ENCODE results near the gene FAM168A. TPM values are rescaled to one million over a fixed set of nuclear protein-coding genes. Genes with fewer than 3 reads are reported as not detected.

The FAM168A gene
- total and polyA plus RNA-seq, 2 experiments from 2014 or later, result 6.3 to 24.5 TPM

DNA sequence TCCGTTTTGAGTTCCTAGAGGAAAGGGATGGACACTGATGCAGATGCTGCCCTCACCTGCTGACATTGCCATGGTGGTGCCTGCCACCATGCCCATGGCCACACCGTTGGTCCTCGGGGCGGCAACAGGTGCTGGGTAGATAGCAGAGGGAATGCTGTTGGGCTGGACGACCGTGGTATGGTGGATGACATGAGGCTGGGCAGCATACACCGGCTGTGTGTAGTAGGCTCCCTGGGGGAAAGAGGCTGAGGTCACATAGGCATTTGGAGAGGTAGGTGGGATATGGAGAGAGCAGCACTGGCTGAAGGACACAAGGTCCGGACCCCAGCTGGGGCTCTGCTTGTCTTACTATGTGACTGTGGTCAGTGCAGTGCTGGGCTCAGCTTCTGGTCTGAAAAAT lies 188.5 kb downstream of the FAM168A start:
- TF ChIP-seq, protein P1, sequence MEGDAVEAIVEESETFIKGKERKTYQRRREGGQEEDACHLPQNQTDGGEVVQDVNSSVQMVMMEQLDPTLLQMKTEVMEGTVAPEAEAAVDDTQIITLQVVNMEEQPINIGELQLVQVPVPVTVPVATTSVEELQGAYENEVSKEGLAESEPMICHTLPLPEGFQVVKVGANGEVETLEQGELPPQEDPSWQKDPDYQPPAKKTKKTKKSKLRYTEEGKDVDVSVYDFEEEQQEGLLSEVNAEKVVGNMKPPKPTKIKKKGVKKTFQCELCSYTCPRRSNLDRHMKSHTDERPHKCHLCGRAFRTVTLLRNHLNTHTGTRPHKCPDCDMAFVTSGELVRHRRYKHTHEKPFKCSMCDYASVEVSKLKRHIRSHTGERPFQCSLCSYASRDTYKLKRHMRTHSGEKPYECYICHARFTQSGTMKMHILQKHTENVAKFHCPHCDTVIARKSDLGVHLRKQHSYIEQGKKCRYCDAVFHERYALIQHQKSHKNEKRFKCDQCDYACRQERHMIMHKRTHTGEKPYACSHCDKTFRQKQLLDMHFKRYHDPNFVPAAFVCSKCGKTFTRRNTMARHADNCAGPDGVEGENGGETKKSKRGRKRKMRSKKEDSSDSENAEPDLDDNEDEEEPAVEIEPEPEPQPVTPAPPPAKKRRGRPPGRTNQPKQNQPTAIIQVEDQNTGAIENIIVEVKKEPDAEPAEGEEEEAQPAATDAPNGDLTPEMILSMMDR (IDR thresholded peaks at IDR 0.05; ENCODE audit: poor library complexity), result no peak
- no peak for TF ChIP-seq EZH2phosphoT487 (IDR thresholded peaks at IDR 0.05; ENCODE audit: low read depth, severe bottlenecking, unreplicated experiment)
- no peak for TF ChIP-seq EZH2 (IDR thresholded peaks at IDR 0.05; ENCODE audit: borderline replicate concordance)
- Histone ChIP-seq H3K27ac (no peak overlapping the region), H3K36me3 (replicated peaks; ENCODE audit: insufficient read depth, low read depth) (no peaks in the 10 kb centered on the region), H2AFZ (no peak overlapping the region), H3K9me2 (replicated peaks; ENCODE audit: insufficient read depth) (no peaks in the 10 kb centered on the region), H4K20me1 (ENCODE audit: insufficient read depth, poor library complexity, severe bottlenecking) (no peaks in the 10 kb centered on the region), H3K79me2 (no peaks in the 10 kb centered on the region), H3K27me3 (no peaks in the 10 kb centered on the region), H3K4me1 (ENCODE audit: insufficient read depth) (peaks cover 3% of the 10 kb centered on the region), H3K9me3 (ENCODE audit: low read depth) (no peaks in the 10 kb centered on the region), H3K4me2 (no peak overlapping the region), H3K4me3 (no peak overlapping the region)
- 95% methylated on average over 8 of the region's 8 CpGs for WGBS (ENCODE audit: low lambda C conversion rate, missing lambda C conversion rate)
- DNase-seq (ENCODE audit: low spot score), result no peak

- H3K9me3 ChIP-seq (ENCODE audit: low read depth), result no peaks in the 10 kb centered on the region
- no peaks in the 10 kb centered on the region for H3K79me2 ChIP-seq
- no peaks in the 10 kb centered on the region for H3K36me3 ChIP-seq (replicated peaks; ENCODE audit: insufficient read depth, low read depth)
- H2AFZ ChIP-seq, result no peak overlapping the region
- no peak overlapping the region for H3K4me3 ChIP-seq
- WGBS (ENCODE audit: low lambda C conversion rate, missing lambda C conversion rate), result 94% methylated on average over 5 of the region's 5 CpGs
- TF ChIP-seq EZH2 (IDR thresholded peaks at IDR 0.05; ENCODE audit: borderline replicate concordance) (no peak), EZH2phosphoT487 (IDR thresholded peaks at IDR 0.05; ENCODE audit: low read depth, severe bottlenecking, unreplicated experiment) (no peak)
- TF ChIP-seq, protein P1 (IDR thresholded peaks at IDR 0.05; ENCODE audit: poor library complexity), result no peak
- DNase-seq (ENCODE audit: low spot score), result no peak
- no peaks in the 10 kb centered on the region for H3K27me3 ChIP-seq
- H3K4me2 ChIP-seq, result no peak overlapping the region
- no peaks in the 10 kb centered on the region for H3K4me1 ChIP-seq (ENCODE audit: insufficient read depth)
- H3K27ac ChIP-seq, result no peak overlapping the region
- H4K20me1 ChIP-seq (ENCODE audit: insufficient read depth, poor library complexity, severe bottlenecking), result no peaks in the 10 kb centered on the region
- no peaks in the 10 kb centered on the region for H3K9me2 ChIP-seq (replicated peaks; ENCODE audit: insufficient read depth)
These were observed 191.3 kb downstream of the FAM168A start for GRCh38 chr11:73406619-73407018.

DNA sequence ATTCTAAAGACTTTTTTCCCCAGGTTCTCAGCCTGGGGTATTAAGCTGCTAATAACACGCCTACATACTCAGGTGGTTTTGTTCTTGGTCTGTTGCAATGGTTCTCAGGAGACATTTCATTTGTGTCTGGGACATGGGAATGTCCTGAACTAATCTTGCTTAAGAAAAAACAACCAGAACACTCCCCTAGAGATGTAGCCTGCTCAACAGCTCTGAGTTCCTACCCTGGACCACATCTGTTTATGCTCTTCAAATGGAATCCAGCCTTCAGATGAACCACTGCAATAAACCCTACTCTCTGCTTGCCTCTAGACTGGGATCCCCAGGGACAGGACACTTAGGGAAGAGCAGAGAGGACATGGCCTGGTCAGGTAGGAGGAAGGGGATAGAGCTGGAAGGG lies 191.8 kb downstream of the FAM168A start:
- no peaks in the 10 kb centered on the region for H4K20me1 ChIP-seq (ENCODE audit: insufficient read depth, poor library complexity, severe bottlenecking)
- H3K9me2 ChIP-seq (replicated peaks; ENCODE audit: insufficient read depth), result no peaks in the 10 kb centered on the region
- H3K27ac ChIP-seq, result no peak overlapping the region
- H3K79me2 ChIP-seq, result no peaks in the 10 kb centered on the region
- WGBS (ENCODE audit: low lambda C conversion rate, missing lambda C conversion rate), result 95% methylated on average over 1 of the region's 1 CpG
- no peaks in the 10 kb centered on the region for H3K27me3 ChIP-seq
- no peaks in the 10 kb centered on the region for H3K4me1 ChIP-seq (ENCODE audit: insufficient read depth)
- DNase-seq (ENCODE audit: low spot score), result no peak
- no peaks in the 10 kb centered on the region for H3K9me3 ChIP-seq (ENCODE audit: low read depth)
- H2AFZ ChIP-seq, result no peak overlapping the region
- no peaks in the 10 kb centered on the region for H3K36me3 ChIP-seq (replicated peaks; ENCODE audit: insufficient read depth, low read depth)
- no peak overlapping the region for H3K4me3 ChIP-seq
- no peak overlapping the region for H3K4me2 ChIP-seq
- TF ChIP-seq EZH2 (IDR thresholded peaks at IDR 0.05; ENCODE audit: borderline replicate concordance) (no peak), EZH2phosphoT487 (IDR thresholded peaks at IDR 0.05; ENCODE audit: low read depth, severe bottlenecking, unreplicated experiment) (no peak)
- TF ChIP-seq, protein P1 (IDR thresholded peaks at IDR 0.05; ENCODE audit: poor library complexity), result no peak

- H3K36me3 ChIP-seq (replicated peaks; ENCODE audit: insufficient read depth, low read depth), result no peaks in the 10 kb centered on the region
- no peaks in the 10 kb centered on the region for H3K79me2 ChIP-seq
- H3K9me3 ChIP-seq (ENCODE audit: low read depth), result no peaks in the 10 kb centered on the region
- no peak overlapping the region for H3K4me2 ChIP-seq
- H3K4me3 ChIP-seq, result no peak overlapping the region
- WGBS (ENCODE audit: low lambda C conversion rate, missing lambda C conversion rate), result 98% methylated on average over 8 of the region's 8 CpGs
- DNase-seq (ENCODE audit: low spot score), result no peak
- no peaks in the 10 kb centered on the region for H3K27me3 ChIP-seq
- no peak overlapping the region for H3K27ac ChIP-seq
- H2AFZ ChIP-seq, result no peak overlapping the region
- TF ChIP-seq, protein P1 (IDR thresholded peaks at IDR 0.05; ENCODE audit: poor library complexity), result no peak
- no peak for TF ChIP-seq EZH2 (IDR thresholded peaks at IDR 0.05; ENCODE audit: borderline replicate concordance)
- TF ChIP-seq EZH2phosphoT487 (IDR thresholded peaks at IDR 0.05; ENCODE audit: low read depth, severe bottlenecking, unreplicated experiment), result no peak
- H4K20me1 ChIP-seq (ENCODE audit: insufficient read depth, poor library complexity, severe bottlenecking), result no peaks in the 10 kb centered on the region
- no peaks in the 10 kb centered on the region for H3K9me2 ChIP-seq (replicated peaks; ENCODE audit: insufficient read depth)
- no peaks in the 10 kb centered on the region for H3K4me1 ChIP-seq (ENCODE audit: insufficient read depth)
These were observed 192.8 kb downstream of the FAM168A start for GRCh38 chr11:73405146-73405510.
